Measurements from ENCODE around the gene ABCA6.

- no peak for TF ChIP-seq CTCF (IDR thresholded peaks at IDR 0.05; ENCODE audit: poor library complexity)
- no peak for TF ChIP-seq EZH2 (IDR thresholded peaks at IDR 0.05; ENCODE audit: borderline replicate concordance)
These were observed at the start of gene ABCA6 for GRCh38 chr17:69141431-69142174.
